IMR-90 (cell line): ENCODE data around the gene ZNF420. TPM values are rescaled to one million over a fixed set of nuclear protein-coding genes. Genes with fewer than 3 reads are reported as not detected.
"Not testable (repeated sequence)": the region's sequence is repeated elsewhere in the genome, so short reads cannot be mapped to it uniquely, and the experiment has no call there.

Experiments used
- ATAC-seq: fragments of 200-7000 bp; cut with Tn5 transposase; 2 replicates; pipeline ENCODE4 v1.9.1; 2020; ENCODE audit warnings: low read depth, mild to moderate bottlenecking, moderate library complexity
- BruUV-seq: library from RNA; stranded (reverse); fragments of 400-500 nt; replicated peaks from 2 replicates; lab custom pipeline; 2021; lab: Mats Ljungman, UMichigan
- CTCF ChIA-PET: fragments of 300-600 bp; formaldehyde crosslinking; extraction: SDS; loops from one replicate; lab custom pipeline; 2021; ENCODE audit warnings: antibody characterized with exemption; lab: Yijun Ruan, JAX
- POLR2A ChIA-PET: fragments of 300-600 bp; sonication (Branson Sonifier 250); formaldehyde crosslinking; loops from one replicate; lab custom pipeline; 2022; ENCODE audit warnings: antibody characterized with exemption; ENCODE audit not compliant: unreplicated experiment; lab: Charles Lee
- DNase-seq: peaks from one replicate; pipeline ENCODE4 v3.0.0; 2013
- H2AFZ ChIP-seq: replicated peaks from 2 replicates; pipeline ENCODE3; 2013; ENCODE audit warnings: low read length, mild to moderate bottlenecking; ENCODE audit not compliant: poor library complexity
- H2AK5ac ChIP-seq: 2 replicates; pipeline ENCODE4 v1.6.1; 2013; ENCODE audit warnings: low read depth, low read length, inconsistent platforms
- H2AK9ac ChIP-seq: replicated peaks from 2 replicates; pipeline ENCODE3; 2013; ENCODE audit warnings: mild to moderate bottlenecking, low read depth, low read length, moderate library complexity; ENCODE audit not compliant: poor library complexity
- H2BK120ac ChIP-seq: 2 replicates; pipeline ENCODE4 v1.6.1; 2013; ENCODE audit warnings: low read depth, low read length, inconsistent platforms
- H2BK15ac ChIP-seq: 3 replicates; pipeline ENCODE4 v1.6.1; 2013; ENCODE audit warnings: low read depth, low read length, inconsistent platforms
- H2BK20ac ChIP-seq: 2 replicates; pipeline ENCODE4 v1.6.1; 2013; ENCODE audit warnings: low read depth, mild to moderate bottlenecking, inconsistent platforms, low read length, moderate library complexity
- H2BK5ac ChIP-seq: 2 replicates; pipeline ENCODE4 v1.6.1; 2013; ENCODE audit warnings: mild to moderate bottlenecking, low read depth, low read length, inconsistent platforms; ENCODE audit not compliant: poor library complexity, severe bottlenecking
- H3K14ac ChIP-seq: replicated peaks from 2 replicates; pipeline ENCODE4 v1.6.1; 2013; ENCODE audit warnings: low read depth, low read length, inconsistent platforms
- H3K18ac ChIP-seq: 2 replicates; pipeline ENCODE4 v1.6.1; 2013; ENCODE audit warnings: low read depth, low read length, control low read depth
- H3K23ac ChIP-seq: 2 replicates; pipeline ENCODE4 v1.6.1; 2013; ENCODE audit warnings: low read depth, low read length, inconsistent platforms
- H3K27ac ChIP-seq: 2 replicates; pipeline ENCODE4 v1.5.1; 2013; ENCODE audit warnings: mild to moderate bottlenecking, control low read depth, low read length; ENCODE audit not compliant: insufficient read depth
- H3K27me3 ChIP-seq: 2 replicates; pipeline ENCODE4 v1.6.1; 2013; ENCODE audit warnings: low read length; ENCODE audit not compliant: control insufficient read depth, insufficient read depth
- H3K36me3 ChIP-seq: 2 replicates; pipeline ENCODE4 v1.6.1; 2013; ENCODE audit warnings: low read length, mixed read lengths; ENCODE audit not compliant: control insufficient read depth, insufficient read depth
- H3K4ac ChIP-seq: 2 replicates; pipeline ENCODE4 v1.6.1; 2013; ENCODE audit warnings: low read depth, low read length, inconsistent platforms
- H3K4me1 ChIP-seq: 2 replicates; pipeline ENCODE4 v1.6.1; 2013; ENCODE audit warnings: low read length, mixed read lengths; ENCODE audit not compliant: control insufficient read depth, insufficient read depth
- H3K4me2 ChIP-seq: 2 replicates; pipeline ENCODE4 v1.6.1; 2013; ENCODE audit warnings: low read depth, mild to moderate bottlenecking, control low read depth, low read length, moderate library complexity
- H3K4me3 ChIP-seq: 2 replicates; pipeline ENCODE4 v1.5.1; 2013; ENCODE audit warnings: low read depth, mild to moderate bottlenecking, control low read depth, low read length, moderate library complexity; ENCODE audit not compliant: insufficient read depth
- H3K56ac ChIP-seq: 2 replicates; pipeline ENCODE4 v1.6.1; 2013; ENCODE audit warnings: low read length, inconsistent platforms; ENCODE audit not compliant: insufficient read depth; ENCODE audit errors: extremely low read depth
- H3K79me1 ChIP-seq, 2 experiments: 2 replicates each; pipeline ENCODE4 v1.6.1; 2013; ENCODE audit warnings: low read length in 2 of 2, inconsistent platforms in 1 of 2, low read depth in 1 of 2
- H3K9ac ChIP-seq: 2 replicates; pipeline ENCODE4 v1.6.1; 2013; ENCODE audit warnings: low read depth, low read length, control low read depth
- H3K9me1 ChIP-seq: 2 replicates; pipeline ENCODE4 v1.6.1; 2013; ENCODE audit warnings: low read length, inconsistent platforms; ENCODE audit not compliant: insufficient read depth
- H3K9me3 ChIP-seq: 2 replicates; pipeline ENCODE4 v1.6.1; 2013; ENCODE audit warnings: low read length; ENCODE audit not compliant: control insufficient read depth, insufficient read depth
- H4K20me1 ChIP-seq: 2 replicates; pipeline ENCODE4 v1.6.1; 2013; ENCODE audit warnings: low read length, inconsistent platforms; ENCODE audit not compliant: insufficient read depth
- H4K5ac ChIP-seq: 2 replicates; pipeline ENCODE4 v1.6.1; 2013; ENCODE audit warnings: mild to moderate bottlenecking, low read depth, low read length, control low read depth
- H4K8ac ChIP-seq, 2 experiments: 2 replicates each; pipeline ENCODE4 v1.6.1; 2013; ENCODE audit warnings: low read depth in 2 of 2, low read length in 2 of 2, control low read depth in 1 of 2, inconsistent platforms in 1 of 2
- H4K91ac ChIP-seq: 2 replicates; pipeline ENCODE4 v1.6.1; 2013; ENCODE audit warnings: low read depth, low read length, inconsistent platforms; ENCODE audit not compliant: insufficient read depth
- CEBPB ChIP-seq: IDR thresholded peaks from 2 replicates; pipeline ENCODE4 v1.6.1; 2012; ENCODE audit warnings: low read depth, low read length, improper control_type of control experiment
- WGBS, 2 experiments: methylation state at CpG; one replicate each; pipeline versions ENCODE4 v1.1.5 to v1.1.7; 2013; ENCODE audit warnings: missing lambda C conversion rate in 2 of 2; ENCODE audit not compliant: insufficient read length in 1 of 2; ENCODE audit errors: extremely low coverage in 2 of 2; 5-methylcytosine and 5-hydroxymethylcytosine counted together
- dilution Hi-C: fragments of 300-500 bp; cut with HindIII; formaldehyde crosslinking; loops from one replicate; pipeline ENCODE4 v1.14.3; 2018; ENCODE audit warnings: low sequenced_read_pairs; ENCODE audit not compliant: unreplicated experiment
- in situ Hi-C: fragments of 300-500 bp; cut with MboI; formaldehyde crosslinking; loops from 3 replicates; pipeline ENCODE4 v1.14.3; 2019; ENCODE audit warnings: low sequenced_read_pairs, inconsistent platforms, mixed read lengths
- intact Hi-C: fragments of 100-400 bp; cut with micrococcal nuclease; formaldehyde crosslinking; loops from 2 replicates; pipeline ENCODE4 v1.10.0; 2022
- polyA plus RNA-seq, 3 experiments: library from polyadenylated mRNA; depleted of rRNA; stranded (reverse); fragments of >200 nt; gene quantifications; 2 replicates each; pipeline ENCODE4 v1.2.3, GENCODE V29; 2012; ENCODE audit warnings: low replicate concordance in 1 of 3
- total RNA-seq: library from RNA; depleted of rRNA; stranded (reverse); fragments of >200 nt; gene quantifications from 2 replicates; pipeline ENCODE4 v1.2.3, GENCODE V29; 2012
- TF ChIP-seq, protein P1 (sequence below): fragments of 150-350 bp; IDR thresholded peaks from 2 replicates; pipeline ENCODE4 v1.6.1; 2017; ENCODE audit warnings: mild to moderate bottlenecking, antibody characterized with exemption, low read length, low read depth

ZNF420 gene
- total and polyA plus RNA-seq, 2 of the 4 experiments (the other 2 are of a cell fraction): 1.5 to 11.7 TPM

DNA sequence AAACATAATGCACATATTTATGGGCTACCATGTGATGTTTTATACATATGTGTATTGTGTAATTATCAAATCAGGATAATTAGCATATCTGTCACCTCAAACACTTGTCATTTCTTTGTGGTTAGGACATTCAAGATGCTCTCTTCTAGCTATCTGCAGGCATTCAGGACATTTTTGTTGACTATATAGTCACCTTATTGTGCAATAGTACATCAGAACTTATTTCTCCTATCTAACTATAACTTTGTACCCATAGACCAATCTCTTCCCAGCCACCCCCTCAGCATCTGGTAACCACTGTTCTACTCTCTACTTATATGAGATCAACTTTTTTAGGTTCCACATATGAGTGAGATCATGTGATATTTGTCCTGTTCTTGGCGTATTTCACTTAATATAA is 20.3 kb downstream of the ZNF420 start:
- no peak overlapping the region for H3K9ac ChIP-seq
- H4K91ac ChIP-seq: no peak overlapping the region
- no peaks in the 10 kb centered on the region for H3K27me3 ChIP-seq
- no peak overlapping the region for H4K8ac ChIP-seq
- no peak overlapping the region for H4K5ac ChIP-seq
- no CpG with 5 or more reads among the region's 1 CpG for WGBS, 2 experiments
- ChIA-PET POLR2A (no interaction called here), CTCF (no interaction called here)
- no peak overlapping the region for H2BK15ac ChIP-seq
- H2BK20ac ChIP-seq: no peak overlapping the region
- no peak overlapping the region for H3K4ac ChIP-seq
- peaks cover 12% of the 10 kb centered on the region; the same call in 1 of the 2 replicates for H3K36me3 ChIP-seq
- in situ Hi-C loops: no loop called here
- no peak overlapping the region for H2BK120ac ChIP-seq
- intact Hi-C loops: no loop called here
- no peak overlapping the region for H2AK5ac ChIP-seq
- dilution Hi-C loops: no loop called here
- peaks cover 25% of the 10 kb centered on the region for H3K9me3 ChIP-seq
- TF ChIP-seq, protein P1, sequence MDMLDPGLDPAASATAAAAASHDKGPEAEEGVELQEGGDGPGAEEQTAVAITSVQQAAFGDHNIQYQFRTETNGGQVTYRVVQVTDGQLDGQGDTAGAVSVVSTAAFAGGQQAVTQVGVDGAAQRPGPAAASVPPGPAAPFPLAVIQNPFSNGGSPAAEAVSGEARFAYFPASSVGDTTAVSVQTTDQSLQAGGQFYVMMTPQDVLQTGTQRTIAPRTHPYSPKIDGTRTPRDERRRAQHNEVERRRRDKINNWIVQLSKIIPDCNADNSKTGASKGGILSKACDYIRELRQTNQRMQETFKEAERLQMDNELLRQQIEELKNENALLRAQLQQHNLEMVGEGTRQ: no peak
- TF ChIP-seq CEBPB: peak; percentile 83
- no peak overlapping the region for H3K4me2 ChIP-seq
- no peak overlapping the region for H3K4me3 ChIP-seq
- H3K4me1 ChIP-seq: no peaks in the 10 kb centered on the region
- H3K9me1 ChIP-seq: no peaks in the 10 kb centered on the region
- ATAC-seq (no peak), DNase-seq (no peak)
- no peak overlapping the region for H2AK9ac ChIP-seq
- no peak overlapping the region for H3K18ac ChIP-seq
- no peak overlapping the region for H3K27ac ChIP-seq
- H2BK5ac ChIP-seq: no peak overlapping the region
- H4K20me1 ChIP-seq: no peaks in the 10 kb centered on the region
- no peak overlapping the region for H3K14ac ChIP-seq
- H2AFZ ChIP-seq: no peak overlapping the region
- no TSS peak for BruUV-seq
- no peak overlapping the region for H3K23ac ChIP-seq
- H3K56ac ChIP-seq: no peak overlapping the region
- H3K79me1 ChIP-seq: no peaks in the 10 kb centered on the region; a peak in 1 of 4 replicates

DNA sequence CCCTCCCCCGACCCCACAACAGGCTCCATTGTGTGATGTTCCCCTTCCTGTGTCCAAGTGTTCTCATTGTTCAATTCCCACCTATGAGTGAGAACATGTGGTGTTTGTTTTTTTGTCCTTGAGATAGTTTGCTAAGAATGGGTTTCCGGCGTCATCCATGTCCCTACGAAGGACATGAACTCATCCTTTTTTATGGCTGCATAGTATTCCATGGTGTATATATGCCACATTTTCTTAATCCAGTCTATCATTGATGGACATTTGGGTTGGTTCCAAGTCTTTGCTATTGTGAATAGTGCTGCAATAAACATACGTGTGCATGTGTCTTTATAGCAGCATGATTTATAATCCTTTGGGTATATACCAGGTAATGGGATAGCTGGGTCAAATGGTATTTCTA is 25.9 kb downstream of the ZNF420 start:
- DNase-seq, H2AFZ ChIP-seq, H3K4me1 ChIP-seq, H4K20me1 ChIP-seq, H2BK120ac ChIP-seq, H3K27ac ChIP-seq, H3K9me1 ChIP-seq, H4K91ac ChIP-seq, H3K9ac ChIP-seq, H3K23ac ChIP-seq, BruUV-seq, in situ Hi-C loops, H3K4me3 ChIP-seq, H4K5ac ChIP-seq, H2BK5ac ChIP-seq, dilution Hi-C loops, H3K14ac ChIP-seq, CTCF ChIA-PET, H3K4me2 ChIP-seq, H3K27me3 ChIP-seq, H3K4ac ChIP-seq, H2BK20ac ChIP-seq, H2BK15ac ChIP-seq, H3K18ac ChIP-seq, ATAC-seq, H3K56ac ChIP-seq, H3K79me1 ChIP-seq, intact Hi-C loops, H4K8ac ChIP-seq, H2AK5ac ChIP-seq, H2AK9ac ChIP-seq, POLR2A ChIA-PET: not testable (repeated sequence)
- WGBS, 2 experiments: no CpG with 5 or more reads among the region's 5 CpGs
- Histone ChIP-seq H3K9me3 (peaks cover 36% of the 10 kb centered on the region), H3K36me3 (peaks cover 14% of the 10 kb centered on the region)
